NOMO-1 treated with dmso at 0.1 percent for 144 hours (cell line): Measurements from ENCODE around the gene POLDIP2.

Source experiments
- DNase-seq: peaks from one replicate; lab custom pipeline; 2025; ENCODE audit not compliant: unreplicated experiment; lab: John Stamatoyannopoulos, UW

Gene POLDIP2

DNA sequence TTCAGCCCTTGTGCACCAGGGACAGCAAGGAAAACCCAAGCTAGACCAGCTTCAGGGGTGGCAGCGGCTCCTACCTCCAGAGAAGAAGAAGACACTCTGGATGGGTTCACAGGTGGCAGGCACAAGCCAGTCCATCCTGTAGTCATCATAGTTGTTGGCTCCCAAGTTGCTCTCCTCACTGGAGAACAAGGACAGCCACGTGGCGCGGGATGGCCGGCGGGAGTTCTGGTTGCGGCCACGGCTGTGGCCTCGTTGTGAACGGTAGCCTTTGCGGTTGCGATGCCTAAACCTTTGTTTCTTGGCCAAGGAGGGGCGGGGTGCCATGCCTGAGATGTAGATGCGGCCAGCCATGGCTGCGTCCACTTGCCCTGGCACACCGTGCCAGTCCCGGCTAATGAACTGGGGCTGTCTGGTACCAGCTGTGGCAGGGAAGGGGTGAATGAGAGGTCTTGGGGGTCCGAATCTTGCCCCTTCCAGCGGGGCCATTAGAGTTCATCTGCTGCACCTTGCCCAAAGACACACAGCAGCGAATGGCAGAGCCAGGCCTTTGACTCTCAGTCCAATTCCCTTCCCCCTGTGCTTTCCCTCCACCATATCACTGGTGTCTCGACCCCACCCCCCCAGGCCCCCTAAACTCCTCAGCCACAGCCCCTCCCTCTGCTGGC is 10.4 kb upstream of the POLDIP2 start:
- DNase-seq, result no peak

GRCh38 chr17:28366605-28367004 is 9.3 kb upstream of the POLDIP2 start:
- no peak for DNase-seq

- DNase-seq, result no peak
Observed at GRCh38 chr17:28365487-28365886, 8.2 kb upstream of the POLDIP2 start.

GRCh38 chr17:28364665-28365363 is 7.5 kb upstream of the POLDIP2 start, which contains the start of gene SEBOX:
Gene SEBOX, minus strand, starts transcription at chr17:28365199. Its CDS starts 48 bp downstream, at chr17:28365151.
- no peak for DNase-seq

DNA sequence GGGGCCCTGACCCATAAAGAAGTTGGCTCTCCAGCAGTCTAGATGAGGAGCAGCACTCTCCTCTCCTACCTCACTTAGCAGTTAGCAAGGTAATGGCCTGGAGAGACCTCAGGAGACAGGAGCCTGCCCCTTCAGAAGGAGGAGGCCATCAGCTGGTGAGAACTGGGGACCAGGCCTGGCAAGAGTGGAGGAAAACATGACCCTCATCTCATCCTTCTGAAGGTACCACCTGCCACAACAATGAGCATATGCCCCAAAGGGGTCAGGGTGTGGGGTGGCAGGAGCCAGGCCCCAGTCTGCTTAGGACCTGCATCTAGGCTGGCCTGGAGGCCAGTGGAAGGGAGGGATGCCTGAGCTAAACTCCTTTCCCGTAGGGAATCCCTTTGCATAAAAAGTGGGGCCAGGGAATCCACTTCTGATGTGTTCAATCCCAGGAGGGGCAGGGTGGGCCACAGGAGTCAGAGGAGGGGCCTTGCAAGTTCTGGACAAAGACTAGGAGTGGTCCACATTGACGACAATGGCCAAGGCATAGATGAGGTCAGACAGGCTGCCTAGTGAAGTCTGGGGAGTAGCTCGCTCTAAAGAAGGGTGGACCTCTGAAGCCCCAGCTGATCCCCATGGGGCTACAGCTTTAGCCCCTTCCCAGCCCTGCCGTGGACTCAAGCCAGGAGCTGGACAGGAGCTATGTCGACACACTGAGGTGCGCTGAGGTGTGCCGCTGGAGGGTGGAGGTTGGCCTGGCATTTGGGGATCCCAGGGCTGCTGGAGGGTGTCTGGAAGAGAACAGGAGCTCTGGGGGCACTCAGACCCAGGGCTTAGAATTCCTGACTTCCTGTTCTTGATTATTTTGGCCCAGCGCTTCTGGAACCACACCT is 6.7 kb upstream of the POLDIP2 start:
- no peak for DNase-seq

DNA sequence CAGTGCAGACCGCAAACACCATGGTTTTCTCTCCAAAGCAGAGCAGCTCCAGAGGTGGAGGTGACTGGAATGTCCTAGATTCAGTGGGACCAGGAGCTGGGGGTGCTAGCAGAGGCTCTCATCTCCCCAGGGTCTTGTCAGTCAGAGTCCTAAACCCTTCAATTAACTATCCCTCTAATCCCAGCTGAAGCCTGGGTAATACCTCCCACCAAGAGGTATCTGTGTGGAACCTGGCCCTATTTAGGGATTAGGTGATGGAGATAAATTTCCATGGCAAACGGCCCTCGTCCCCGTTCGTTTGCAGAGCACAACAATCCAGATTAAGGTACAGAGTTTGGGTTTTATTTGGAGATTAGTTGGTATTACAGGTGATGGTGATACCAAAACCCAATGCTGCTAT is 5.9 kb upstream of the POLDIP2 start:
- no peak for DNase-seq

DNA sequence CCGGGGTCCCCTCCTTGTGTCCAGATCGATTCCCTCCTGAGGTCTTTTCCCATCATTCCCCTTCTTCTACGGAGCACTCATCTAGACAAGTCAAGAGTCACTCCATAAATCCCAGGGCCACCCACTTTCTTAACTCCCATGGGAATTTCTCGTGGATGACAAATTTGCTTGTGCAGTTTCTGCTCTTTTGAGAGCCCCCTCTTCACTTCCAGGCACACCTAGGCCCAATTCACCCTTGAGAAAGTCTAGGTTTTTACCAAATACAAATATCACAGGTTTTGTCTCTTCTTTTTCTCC is 522 bp upstream of the POLDIP2 start:
- no peak for DNase-seq

DNA sequence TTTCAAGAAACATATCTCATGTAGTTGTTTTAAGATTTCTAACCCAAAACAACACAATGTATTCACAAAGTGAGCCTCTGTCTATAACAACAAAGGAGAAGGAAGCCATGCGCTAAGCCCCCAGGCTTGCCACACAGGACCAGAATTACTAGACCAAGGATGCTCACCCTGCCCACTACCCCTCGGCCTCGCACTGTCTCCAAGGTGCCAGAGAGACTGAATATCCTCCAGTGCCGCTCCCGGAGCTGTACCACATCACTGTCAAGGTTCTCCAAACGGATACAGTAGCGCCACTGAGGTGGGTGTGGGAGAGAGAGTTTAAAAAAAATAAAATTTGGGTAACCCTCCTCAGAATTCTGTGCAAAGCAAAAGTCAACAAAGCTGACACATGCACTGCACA is 7.1 kb downstream of the POLDIP2 start:
- no peak for DNase-seq

GRCh38 chr17:28348979-28349378 is 8.3 kb downstream of the POLDIP2 start:
- no peak for DNase-seq

GRCh38 chr17:28347261-28347891 is 10.0 kb downstream of the POLDIP2 start:
- no peak for DNase-seq

- DNase-seq, result no peak
Observed at GRCh38 chr17:28346746-28347246, 10.5 kb downstream of the POLDIP2 start.

GRCh38 chr17:28346199-28346580 is 11.1 kb downstream of the POLDIP2 start:
- DNase-seq, result no peak

DNA sequence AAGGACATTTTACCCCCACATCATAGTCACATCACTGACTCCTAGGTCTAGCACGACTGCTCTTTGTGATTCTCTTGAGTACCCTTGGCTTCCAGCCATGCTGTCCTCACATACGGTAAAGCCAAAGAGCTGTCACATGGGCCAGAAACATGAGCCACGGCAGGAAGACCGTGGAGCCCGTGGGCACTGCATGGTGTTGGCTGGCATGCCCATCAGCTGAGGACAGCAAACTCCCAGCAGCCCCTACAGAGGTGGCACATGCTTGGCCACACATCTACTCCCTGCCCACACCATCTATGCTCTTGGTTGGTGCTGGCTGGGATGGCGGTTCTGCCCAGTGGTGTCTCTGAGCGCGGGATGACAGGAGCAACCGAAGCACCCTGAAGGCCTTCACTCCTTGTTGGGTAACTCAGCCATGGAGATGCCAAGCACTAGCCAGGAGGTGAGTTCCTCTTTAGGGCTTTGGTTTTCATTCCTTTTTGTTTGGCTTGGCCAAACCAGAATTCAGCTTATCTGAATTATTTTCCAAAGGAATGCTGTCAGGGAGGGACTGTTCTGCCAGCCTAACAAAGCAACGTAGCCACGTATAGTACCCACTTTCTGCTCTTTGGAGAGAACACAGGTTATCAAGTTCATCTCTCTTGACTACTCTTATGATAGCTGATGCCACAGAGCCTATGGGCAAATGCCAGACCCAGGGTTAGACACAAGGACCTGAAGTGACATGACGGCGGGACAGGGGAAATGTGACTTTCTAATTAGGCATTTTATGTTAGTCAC is 11.7 kb downstream of the POLDIP2 start:
- no peak for DNase-seq

- no peak for DNase-seq
Observed at GRCh38 chr17:28344435-28344901, 12.9 kb downstream of the POLDIP2 start.

- no peak for DNase-seq
Observed at GRCh38 chr17:28344011-28344410, 13.3 kb downstream of the POLDIP2 start.

DNA sequence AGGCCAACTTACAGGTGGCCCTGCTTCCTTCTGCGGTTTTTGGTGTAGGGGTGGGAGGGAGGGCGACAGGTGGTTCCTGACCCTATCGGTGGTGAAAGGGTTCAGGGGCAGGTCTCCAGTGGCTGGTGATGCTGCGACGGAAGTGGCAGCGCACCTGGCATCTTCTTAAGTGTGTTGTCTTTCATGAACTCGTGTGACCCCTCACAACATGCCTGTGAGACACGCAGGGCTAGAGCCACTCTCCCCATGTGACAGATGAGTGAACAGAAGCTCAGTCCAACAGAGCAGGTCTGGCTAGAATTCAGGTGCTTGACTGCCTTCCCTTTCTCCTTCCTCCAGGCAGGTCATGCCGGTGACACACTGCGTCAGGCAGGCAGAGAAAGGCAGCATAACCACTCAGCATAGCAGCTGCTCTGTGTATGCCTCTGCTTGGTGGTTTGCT is 13.8 kb downstream of the POLDIP2 start:
- no peak for DNase-seq

GRCh38 chr17:28342313-28342712 is 15.0 kb downstream of the POLDIP2 start:
- DNase-seq, result no peak

GRCh38 chr17:28341516-28341915 is 15.8 kb downstream of the POLDIP2 start:
- DNase-seq, result no peak

DNA sequence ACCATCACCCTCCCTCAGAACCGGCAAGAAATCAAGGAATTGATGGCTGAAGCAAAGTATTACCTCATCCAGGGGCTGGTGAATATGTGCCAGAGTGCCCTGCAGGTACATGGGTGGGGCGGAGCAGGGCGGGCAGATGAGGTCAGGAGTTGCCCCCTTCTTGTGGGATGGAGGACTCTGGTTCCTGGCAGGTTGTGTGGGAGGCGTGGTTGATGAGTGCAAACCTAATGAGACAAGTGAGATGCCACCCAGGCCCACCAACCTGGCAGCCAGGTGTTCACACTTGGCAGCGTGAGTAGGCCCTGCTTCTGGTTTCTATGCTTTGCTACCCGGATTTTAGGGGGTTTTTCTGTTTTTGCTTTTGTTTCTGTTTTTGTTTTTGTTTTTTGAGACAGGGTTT is 17.0 kb downstream of the POLDIP2 start:
- no peak for DNase-seq

DNA sequence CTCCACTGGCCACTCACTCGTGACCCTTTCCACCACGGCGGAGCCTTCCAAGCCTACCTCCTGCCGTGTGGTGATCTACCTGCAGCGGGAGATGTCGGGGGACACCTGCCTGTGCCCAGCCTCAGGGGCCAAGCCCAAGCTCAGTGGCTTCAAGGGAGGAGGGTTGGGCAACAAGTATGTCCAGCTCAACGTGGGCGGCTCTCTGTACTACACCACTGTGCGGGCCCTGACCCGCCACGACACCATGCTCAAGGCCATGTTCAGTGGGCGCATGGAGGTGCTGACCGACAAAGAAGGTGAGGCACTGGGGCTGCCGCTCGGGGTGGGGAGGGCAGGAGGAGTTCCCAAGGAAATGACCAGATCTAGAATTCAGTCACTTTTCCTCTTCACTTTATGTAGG is 17.9 kb downstream of the POLDIP2 start:
- no peak for DNase-seq
